Activated CD4-positive, alpha-beta T cell treated with anti-CD3 and anti-CD28 coated beads, Interleukin-2, amount 50 U/mL, for 16 hours (primary cell): ENCODE measurements around the gene NOTCH2.

Source experiments
- DNase-seq: peaks from one replicate; pipeline ENCODE4 v3.0.0-alpha.2; 2020

NOTCH2 gene

GRCh38 chr1:119937198-119937597 lies 132.3 kb downstream of the NOTCH2 start:
- no peak for DNase-seq

GRCh38 chr1:119935915-119936314 lies 133.5 kb downstream of the NOTCH2 start:
- DNase-seq, result no peak

- no peak for DNase-seq
Measured at GRCh38 chr1:119935373-119935772, 134.1 kb downstream of the NOTCH2 start.

GRCh38 chr1:119933397-119933796 lies 136.1 kb downstream of the NOTCH2 start:
- no peak for DNase-seq

GRCh38 chr1:119929643-119930315 lies 139.7 kb downstream of the NOTCH2 start:
- DNase-seq, result no peak

- no peak for DNase-seq
Measured at GRCh38 chr1:119926553-119926952, 142.9 kb downstream of the NOTCH2 start.

GRCh38 chr1:119924948-119925898 lies 144.2 kb downstream of the NOTCH2 start:
- no peak for DNase-seq

GRCh38 chr1:119920104-119920968 lies 149.1 kb downstream of the NOTCH2 start:
- DNase-seq, result no peak

GRCh38 chr1:119919241-119919640 lies 150.2 kb downstream of the NOTCH2 start:
- DNase-seq, result no peak

- no peak for DNase-seq
Measured at GRCh38 chr1:119918301-119918700, 151.2 kb downstream of the NOTCH2 start.

GRCh38 chr1:119917304-119918055 lies 152.0 kb downstream of the NOTCH2 start:
- DNase-seq, result no peak

GRCh38 chr1:119915517-119915916 lies 153.9 kb downstream of the NOTCH2 start:
- no peak for DNase-seq

GRCh38 chr1:119914071-119914470 lies 155.4 kb downstream of the NOTCH2 start:
- DNase-seq, result no peak

GRCh38 chr1:119912963-119913362 lies 156.5 kb downstream of the NOTCH2 start:
- no peak for DNase-seq

GRCh38 chr1:119911775-119912174 lies 157.7 kb downstream of the NOTCH2 start:
- no peak for DNase-seq

- no peak for DNase-seq
Measured at GRCh38 chr1:119910618-119911017, 158.8 kb downstream of the NOTCH2 start.

GRCh38 chr1:119909890-119910596 lies 159.4 kb downstream of the NOTCH2 start:
- no peak for DNase-seq

- no peak for DNase-seq
Measured at GRCh38 chr1:119908661-119909060, 160.8 kb downstream of the NOTCH2 start.

- DNase-seq, result no peak
Measured at GRCh38 chr1:119906927-119907652, 162.4 kb downstream of the NOTCH2 start.

- no peak for DNase-seq
Measured at GRCh38 chr1:119903443-119903835, 166.0 kb downstream of the NOTCH2 start.
